GM18517 (cell line): ENCODE measurements around the gene ITGA3.
"Not testable (repeated sequence)": the region's sequence is repeated elsewhere in the genome, so short reads cannot be mapped to it uniquely, and the experiment has no call there.

ENCODE experiments used
- ATAC-seq: cut with Tn5 transposase; IDR thresholded peaks from one replicate; pipeline ENCODE4 v1.9.1; 2021; ENCODE audit warnings: mild to moderate bottlenecking, moderate library complexity; ENCODE audit not compliant: unreplicated experiment

Gene ITGA3

GRCh38 chr17:50034498-50035364 is 21.2 kb upstream of the ITGA3 start:
- ATAC-seq: no peak

GRCh38 chr17:50035421-50035879 is 20.5 kb upstream of the ITGA3 start:
- no peak for ATAC-seq

- no peak for ATAC-seq
These were observed 20.0 kb upstream of the ITGA3 start for GRCh38 chr17:50035945-50036344.

- no peak for ATAC-seq
These were observed 19.3 kb upstream of the ITGA3 start for GRCh38 chr17:50036455-50037261.

GRCh38 chr17:50037321-50038107 is 18.4 kb upstream of the ITGA3 start:
- no peak for ATAC-seq

- no peak for ATAC-seq
These were observed 16.9 kb upstream of the ITGA3 start for GRCh38 chr17:50039058-50039457.

GRCh38 chr17:50040496-50040895 is 15.4 kb upstream of the ITGA3 start:
- ATAC-seq: not testable (repeated sequence)

GRCh38 chr17:50042211-50042610 is 13.7 kb upstream of the ITGA3 start:
- no peak for ATAC-seq

GRCh38 chr17:50043290-50044148 is 12.4 kb upstream of the ITGA3 start:
- ATAC-seq: no peak

GRCh38 chr17:50044483-50044882 is 11.4 kb upstream of the ITGA3 start:
- ATAC-seq: no peak

GRCh38 chr17:50045154-50045553 is 10.8 kb upstream of the ITGA3 start:
- no peak for ATAC-seq

- ATAC-seq: no peak
These were observed 9.7 kb upstream of the ITGA3 start for GRCh38 chr17:50046179-50046578.

- no peak for ATAC-seq
These were observed 9.2 kb upstream of the ITGA3 start for GRCh38 chr17:50046667-50047066.

- no peak for ATAC-seq
These were observed 8.8 kb upstream of the ITGA3 start for GRCh38 chr17:50047083-50047482.

GRCh38 chr17:50047488-50048126 is 8.3 kb upstream of the ITGA3 start:
- no peak for ATAC-seq

- no peak for ATAC-seq
These were observed 7.7 kb upstream of the ITGA3 start for GRCh38 chr17:50048146-50048720.

GRCh38 chr17:50048988-50049387 is 6.9 kb upstream of the ITGA3 start:
- ATAC-seq: no peak

GRCh38 chr17:50049636-50050035 is 6.3 kb upstream of the ITGA3 start:
- no peak for ATAC-seq

- no peak for ATAC-seq
These were observed 5.4 kb upstream of the ITGA3 start for GRCh38 chr17:50050431-50051032.
